Prostate gland (tissue), 2 donors: ENCODE measurements around the gene EDEM3. TPM values are rescaled to one million over a fixed set of nuclear protein-coding genes. Genes with fewer than 3 reads are reported as not detected.

Experiments used
- DNase-seq: peaks from one replicate; pipeline ENCODE4 v3.0.0-alpha.2; 2019; ENCODE audit warnings: low spot score
- H3K27ac ChIP-seq, 2 donors: fragments of 200-600 bp; sonication (generic); 2 replicates each; pipeline ENCODE4 v1.5.1; 2017 to 2019
- H3K27me3 ChIP-seq: fragments of 200-600 bp; sonication (generic); replicated peaks from 2 replicates; pipeline ENCODE4 v1.5.1; 2019; ENCODE audit not compliant: insufficient read depth
- H3K36me3 ChIP-seq, 2 donors: fragments of 200-600 bp; sonication (generic); 1 replicate in 1 of 2; 2 replicates in 1 of 2; pipeline versions ENCODE4 v1.5.1 to v1.8.1; 2017 to 2019
- H3K4me1 ChIP-seq: fragments of 200-600 bp; sonication (generic); replicated peaks from 2 replicates; pipeline ENCODE4 v1.5.1; 2019
- H3K4me3 ChIP-seq, 2 donors: fragments of 200-600 bp; sonication (generic); 2 replicates each; pipeline ENCODE4 v1.5.1; 2017 to 2019
- H3K9me3 ChIP-seq: fragments of 200-600 bp; sonication (generic); 2 replicates; pipeline ENCODE4 v1.5.1; 2017
- CTCF ChIP-seq, 4 experiments: fragments of 200-600 bp in 2 of 4; fragments of 450-650 bp in 2 of 4; sonication (generic) in 2 of 4; IDR thresholded peaks; 1 replicate in 3 of 4; 2 replicates in 1 of 4; pipeline ENCODE4 v1.5.1; 2016 to 2019; ENCODE audit warnings: antibody characterized with exemption in 4 of 4, mild to moderate bottlenecking in 2 of 4, moderate library complexity in 2 of 4
- POLR2A ChIP-seq: fragments of 450-650 bp; IDR thresholded peaks from one replicate; pipeline ENCODE4 v1.6.1; 2016; ENCODE audit warnings: antibody characterized with exemption, mild to moderate bottlenecking
- POLR2AphosphoS5 ChIP-seq: sonication (generic); formaldehyde crosslinking; IDR thresholded peaks from one replicate; pipeline ENCODE4 v1.6.1; 2017; ENCODE audit warnings: antibody characterized with exemption
- WGBS: methylation state at CpG from one replicate; pipeline ENCODE4 v1.1.5; 2018; 5-methylcytosine and 5-hydroxymethylcytosine counted together
- intact Hi-C: fragments of 100-400 bp; cut with DNase I; formaldehyde crosslinking; loops from one replicate; pipeline ENCODE4 v1.14.2; 2022
- total RNA-seq, 2 donors: library from RNA; depleted of rRNA; stranded (reverse); fragments of >200 nt; gene quantifications; one replicate each; pipeline ENCODE4 v1.1.0, GENCODE V29; 2016

EDEM3 gene
- total RNA-seq, 2 donors from 2014 or later = 31.1 to 55.3 TPM

- H3K36me3 ChIP-seq = no peaks in the 10 kb centered on the region
- TF ChIP-seq CTCF (IDR thresholded peaks at IDR 0.05) = no peak
- TF ChIP-seq POLR2AphosphoS5 = no peak
- no peak for TF ChIP-seq POLR2A
- H3K9me3 ChIP-seq = no peaks in the 10 kb centered on the region
- no peaks in the 10 kb centered on the region for H3K4me1 ChIP-seq
- H3K4me3 ChIP-seq = no peak overlapping the region
- no peak for DNase-seq
- 81% methylated on average over 3 of the region's 3 CpGs for WGBS
- no peak overlapping the region for H3K27ac ChIP-seq
- no peaks in the 10 kb centered on the region for H3K27me3 ChIP-seq
- intact Hi-C loops = no loop called here
Observed at GRCh38 chr1:184747089-184747955, 7.3 kb downstream of the EDEM3 start.

GRCh38 chr1:184745929-184746638, 8.6 kb downstream of the EDEM3 start:
- no peak overlapping the region for H3K27ac ChIP-seq
- no peaks in the 10 kb centered on the region for H3K4me1 ChIP-seq
- no peak overlapping the region for H3K4me3 ChIP-seq
- TF ChIP-seq POLR2AphosphoS5 = no peak
- no peaks in the 10 kb centered on the region for H3K27me3 ChIP-seq
- WGBS = 64% methylated on average over 4 of the region's 4 CpGs
- DNase-seq = no peak
- no peaks in the 10 kb centered on the region for H3K36me3 ChIP-seq
- intact Hi-C loops = no loop called here
- H3K9me3 ChIP-seq = no peaks in the 10 kb centered on the region

GRCh38 chr1:184745110-184745509, 9.5 kb downstream of the EDEM3 start:
- H3K36me3 ChIP-seq = no peaks in the 10 kb centered on the region
- no peaks in the 10 kb centered on the region for H3K4me1 ChIP-seq
- no peak overlapping the region for H3K27ac ChIP-seq
- DNase-seq = no peak
- no peak overlapping the region for H3K4me3 ChIP-seq
- no peaks in the 10 kb centered on the region for H3K27me3 ChIP-seq
- WGBS = 91% methylated on average over 2 of the region's 2 CpGs
- no peak for TF ChIP-seq POLR2A
- H3K9me3 ChIP-seq = no peaks in the 10 kb centered on the region
- intact Hi-C loops = no loop called here

GRCh38 chr1:184743062-184743756, 11.4 kb downstream of the EDEM3 start:
- no peaks in the 10 kb centered on the region for H3K27me3 ChIP-seq
- no peaks in the 10 kb centered on the region for H3K36me3 ChIP-seq
- intact Hi-C loops = no loop called here
- H3K27ac ChIP-seq = no peak overlapping the region
- H3K4me3 ChIP-seq = no peak overlapping the region
- DNase-seq = no peak
- no peak for TF ChIP-seq POLR2AphosphoS5
- no peak for TF ChIP-seq POLR2A
- TF ChIP-seq CTCF (IDR thresholded peaks at IDR 0.05) = no peak
- 84% methylated on average over 2 of the region's 2 CpGs for WGBS
- no peaks in the 10 kb centered on the region for H3K9me3 ChIP-seq
- no peaks in the 10 kb centered on the region for H3K4me1 ChIP-seq

- Histone ChIP-seq H3K4me3 (no peak overlapping the region), H3K27me3 (no peaks in the 10 kb centered on the region), H3K36me3 (no peaks in the 10 kb centered on the region), H3K27ac (no peak overlapping the region), H3K4me1 (no peaks in the 10 kb centered on the region), H3K9me3 (no peaks in the 10 kb centered on the region)
- 69% methylated on average over 4 of the region's 4 CpGs for WGBS
- intact Hi-C loops = no loop called here
- no peak for DNase-seq
- TF ChIP-seq CTCF (IDR thresholded peaks at IDR 0.05) (no peak), POLR2AphosphoS5 (no peak), POLR2A (no peak)
Observed at GRCh38 chr1:184740344-184740743, 14.3 kb downstream of the EDEM3 start.
